Activated naive CD4-positive, alpha-beta T cell treated with anti-CD3 and anti-CD28 coated beads, Interleukin-2, amount 50 U/mL, for 24 hours (primary cell): ENCODE data around the gene XRCC5.

Experiments
- H3K27ac Mint-ChIP-seq: one replicate; pipeline ENCODE4 v1.8.0; 2021; ENCODE audit warnings: mild to moderate bottlenecking, mixed read lengths
- H3K27me3 Mint-ChIP-seq: one replicate; pipeline ENCODE4 v1.8.0; 2021; ENCODE audit warnings: mixed read lengths
- H3K36me3 Mint-ChIP-seq: one replicate; pipeline ENCODE4 v1.8.0; 2021; ENCODE audit warnings: mixed read lengths
- H3K4me1 Mint-ChIP-seq: one replicate; pipeline ENCODE4 v1.8.0; 2021; ENCODE audit warnings: mixed read lengths
- H3K4me3 Mint-ChIP-seq: one replicate; pipeline ENCODE4 v1.8.0; 2021; ENCODE audit warnings: mild to moderate bottlenecking, mixed read lengths
- H3K9me3 Mint-ChIP-seq: one replicate; pipeline ENCODE4 v1.8.0; 2021; ENCODE audit warnings: mixed read lengths

XRCC5 gene

GRCh38 chr2:216081487-216082116 lies 27.5 kb upstream of the XRCC5 start, which contains the start of the genes PECR and TMEM169:
Gene PECR, minus strand, starts transcription at chr2:216081809. Its CDS starts 68 bp downstream, at chr2:216081741.
Gene TMEM169, plus strand, starts transcription at chr2:216081919. Its CDS starts 14,045 bp downstream, at chr2:216095964.
- H3K4me3 Mint-ChIP-seq, result peak within 1 kb of the TSS; percentile 98
- H3K4me1 Mint-ChIP-seq, result peaks cover 72% of the 10 kb centered on the region
- no peaks in the 10 kb centered on the region for H3K9me3 Mint-ChIP-seq
- no peaks in the 10 kb centered on the region for H3K27me3 Mint-ChIP-seq
- peak within 1 kb of the TSS; percentile 91 for H3K27ac Mint-ChIP-seq
- no peaks in the 10 kb centered on the region for H3K36me3 Mint-ChIP-seq

- H3K27ac Mint-ChIP-seq, result peak overlapping the region; percentile 76
- peak overlapping the region; percentile 98 for H3K4me3 Mint-ChIP-seq
- H3K36me3 Mint-ChIP-seq, result peaks cover 1% of the 10 kb centered on the region
- no peaks in the 10 kb centered on the region for H3K27me3 Mint-ChIP-seq
- H3K4me1 Mint-ChIP-seq, result peaks cover 76% of the 10 kb centered on the region
- no peaks in the 10 kb centered on the region for H3K9me3 Mint-ChIP-seq
Measured at GRCh38 chr2:216082117-216082711, 26.9 kb upstream of the XRCC5 start.

GRCh38 chr2:216082805-216083204 lies 26.3 kb upstream of the XRCC5 start:
- H3K27me3 Mint-ChIP-seq, result no peaks in the 10 kb centered on the region
- H3K27ac Mint-ChIP-seq, result peak overlapping the region; percentile 76
- H3K4me3 Mint-ChIP-seq, result peak overlapping the region; percentile 98
- no peaks in the 10 kb centered on the region for H3K9me3 Mint-ChIP-seq
- peaks cover 1% of the 10 kb centered on the region for H3K36me3 Mint-ChIP-seq
- peaks cover 76% of the 10 kb centered on the region for H3K4me1 Mint-ChIP-seq

GRCh38 chr2:216083464-216084281 lies 25.5 kb upstream of the XRCC5 start:
- Mint-ChIP-seq H3K36me3 (peaks cover 1% of the 10 kb centered on the region), H3K27me3 (no peaks in the 10 kb centered on the region), H3K4me1 (peaks cover 72% of the 10 kb centered on the region), H3K9me3 (no peaks in the 10 kb centered on the region), H3K27ac (peak overlapping the region; percentile 96), H3K4me3 (peak overlapping the region; percentile 72)

GRCh38 chr2:216084547-216084946 lies 24.6 kb upstream of the XRCC5 start:
- peaks cover 5% of the 10 kb centered on the region for H3K36me3 Mint-ChIP-seq
- no peaks in the 10 kb centered on the region for H3K27me3 Mint-ChIP-seq
- peak overlapping the region; percentile 72 for H3K4me3 Mint-ChIP-seq
- H3K27ac Mint-ChIP-seq, result peak overlapping the region; percentile 96
- H3K9me3 Mint-ChIP-seq, result no peaks in the 10 kb centered on the region
- peaks cover 74% of the 10 kb centered on the region for H3K4me1 Mint-ChIP-seq

- Mint-ChIP-seq H3K27ac (peak overlapping the region; percentile 44), H3K36me3 (peaks cover 6% of the 10 kb centered on the region), H3K27me3 (no peaks in the 10 kb centered on the region), H3K4me1 (peaks cover 71% of the 10 kb centered on the region), H3K4me3 (no peak overlapping the region), H3K9me3 (no peaks in the 10 kb centered on the region)
Measured at GRCh38 chr2:216086207-216086893, 22.8 kb upstream of the XRCC5 start.

- Mint-ChIP-seq H3K9me3 (no peaks in the 10 kb centered on the region), H3K4me3 (no peak overlapping the region), H3K36me3 (peaks cover 6% of the 10 kb centered on the region), H3K4me1 (peaks cover 43% of the 10 kb centered on the region), H3K27me3 (no peaks in the 10 kb centered on the region), H3K27ac (no peak overlapping the region)
Measured at GRCh38 chr2:216090369-216090786, 18.8 kb upstream of the XRCC5 start.

- no peaks in the 10 kb centered on the region for H3K27me3 Mint-ChIP-seq
- H3K9me3 Mint-ChIP-seq, result no peaks in the 10 kb centered on the region
- peaks cover 8% of the 10 kb centered on the region for H3K36me3 Mint-ChIP-seq
- no peak overlapping the region for H3K4me3 Mint-ChIP-seq
- H3K4me1 Mint-ChIP-seq, result peaks cover 29% of the 10 kb centered on the region
- H3K27ac Mint-ChIP-seq, result no peak overlapping the region
Measured at GRCh38 chr2:216092646-216093045, 16.5 kb upstream of the XRCC5 start.

- Mint-ChIP-seq H3K4me3 (no peak overlapping the region), H3K36me3 (peaks cover 3% of the 10 kb centered on the region), H3K27ac (no peak overlapping the region)
Measured at GRCh38 chr2:216094701-216095100, 14.4 kb upstream of the XRCC5 start.

GRCh38 chr2:216098421-216099334 lies 10.5 kb upstream of the XRCC5 start:
- H3K27me3 Mint-ChIP-seq, result no peaks in the 10 kb centered on the region
- H3K4me3 Mint-ChIP-seq, result no peak overlapping the region
- H3K4me1 Mint-ChIP-seq, result peaks cover 3% of the 10 kb centered on the region
- H3K36me3 Mint-ChIP-seq, result peaks cover 7% of the 10 kb centered on the region
- H3K27ac Mint-ChIP-seq, result no peak overlapping the region
- H3K9me3 Mint-ChIP-seq, result no peaks in the 10 kb centered on the region

More at GRCh38 chr2:216094701-216095100, 14.4 kb upstream of the XRCC5 start:
- Mint-ChIP-seq H3K4me1 (peaks cover 23% of the 10 kb centered on the region), H3K9me3 (no peaks in the 10 kb centered on the region), H3K27me3 (no peaks in the 10 kb centered on the region)

GRCh38 chr2:216101109-216101508 lies 8.0 kb upstream of the XRCC5 start:
- no peak overlapping the region for H3K27ac Mint-ChIP-seq
- no peak overlapping the region for H3K4me3 Mint-ChIP-seq
- no peaks in the 10 kb centered on the region for H3K9me3 Mint-ChIP-seq
- no peaks in the 10 kb centered on the region for H3K27me3 Mint-ChIP-seq
- no peaks in the 10 kb centered on the region for H3K4me1 Mint-ChIP-seq
- peaks cover 5% of the 10 kb centered on the region for H3K36me3 Mint-ChIP-seq

GRCh38 chr2:216103213-216103612 lies 5.9 kb upstream of the XRCC5 start:
- Mint-ChIP-seq H3K4me1 (no peaks in the 10 kb centered on the region), H3K9me3 (no peaks in the 10 kb centered on the region), H3K27me3 (no peaks in the 10 kb centered on the region), H3K27ac (no peak overlapping the region), H3K4me3 (no peak overlapping the region), H3K36me3 (peaks cover 5% of the 10 kb centered on the region)

GRCh38 chr2:216104691-216105090 lies 4.5 kb upstream of the XRCC5 start:
- Mint-ChIP-seq H3K36me3 (peaks cover 9% of the 10 kb centered on the region), H3K4me1 (peaks cover 9% of the 10 kb centered on the region), H3K27ac (no peak overlapping the region), H3K9me3 (no peaks in the 10 kb centered on the region), H3K27me3 (no peaks in the 10 kb centered on the region), H3K4me3 (no peak overlapping the region)

GRCh38 chr2:216107320-216107719 lies 1.8 kb upstream of the XRCC5 start:
- no peak overlapping the region for H3K27ac Mint-ChIP-seq
- peaks cover 32% of the 10 kb centered on the region for H3K4me1 Mint-ChIP-seq
- peaks cover 17% of the 10 kb centered on the region for H3K36me3 Mint-ChIP-seq
- H3K4me3 Mint-ChIP-seq, result no peak overlapping the region
- no peaks in the 10 kb centered on the region for H3K27me3 Mint-ChIP-seq
- no peaks in the 10 kb centered on the region for H3K9me3 Mint-ChIP-seq
